ENCODE results near the gene SPATA3. TPM values are rescaled to one million over a fixed set of nuclear protein-coding genes. Genes with fewer than 3 reads are reported as not detected.

The SPATA3 gene
- total and polyA plus RNA-seq, 2 of the 13 experiments (the other 11 are each of a cell fraction or from before 2014, with no cell fraction given): not detected

DNA sequence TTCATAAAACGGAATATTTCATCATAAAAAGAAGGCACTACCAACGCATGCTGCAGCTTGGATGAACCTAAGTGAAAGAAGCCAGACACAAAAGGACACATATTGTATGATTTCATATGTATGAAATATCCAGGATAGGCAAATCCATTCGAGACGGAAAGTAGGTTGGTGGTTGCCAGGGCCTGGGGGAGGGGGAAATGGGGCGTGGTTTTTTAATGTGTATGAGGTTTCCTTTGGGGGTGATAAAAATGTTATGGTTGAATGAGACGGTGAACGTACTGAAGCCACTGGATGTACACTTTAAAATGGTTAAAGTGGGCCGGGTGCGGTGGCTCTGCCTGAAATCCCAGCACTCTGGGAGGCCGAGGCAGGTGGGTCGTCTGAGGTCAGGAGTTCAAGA is 20.0 kb upstream of the SPATA3 start (continued):
- TF ChIP-seq ZSCAN25 (CRISPR knock-in tag; IDR thresholded peaks at IDR 0.05) (no peak), STAT6 (CRISPR knock-in tag; IDR thresholded peaks at IDR 0.05; ENCODE audit: borderline replicate concordance) (no peak), CREB1 (IDR thresholded peaks at IDR 0.05) (no peak), CREB1 (CRISPR knock-in tag; IDR thresholded peaks at IDR 0.05) (no peak), XBP1 (CRISPR knock-in tag; IDR thresholded peaks at IDR 0.05) (no peak), POLR2G (IDR thresholded peaks at IDR 0.05; ENCODE audit: low read depth, low read length) (no peak)

DNA sequence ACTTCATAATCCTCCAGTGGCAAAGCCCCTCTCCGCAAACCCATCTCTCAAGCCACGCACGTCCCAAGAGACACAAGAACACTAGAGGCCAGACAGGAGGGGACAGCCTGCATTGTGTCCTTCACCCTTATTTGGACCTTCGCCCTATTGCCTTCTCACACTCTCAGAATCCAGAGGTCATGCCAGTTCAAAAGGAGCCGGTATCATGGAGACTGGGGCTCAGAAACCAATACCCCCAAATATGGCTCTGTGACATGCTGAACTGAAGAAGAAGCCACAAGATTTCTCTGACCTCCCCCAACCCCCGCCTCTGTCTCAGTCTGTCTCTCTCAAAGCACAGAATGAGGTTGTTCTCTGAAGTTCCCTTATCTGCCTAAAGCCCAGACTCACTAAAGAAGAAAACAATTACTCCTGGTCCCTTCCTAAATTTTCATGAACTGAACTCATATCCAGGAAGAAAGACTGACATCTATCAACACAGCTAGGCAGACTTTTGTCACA is 19.2 kb upstream of the SPATA3 start:
- Histone ChIP-seq H3K9me3 (ENCODE audit: low read length) (no peaks in the 10 kb centered on the region), H2AFZ (ENCODE audit: low read length) (no peak overlapping the region), H3K4me2 (ENCODE audit: low read depth, low read length) (no peak overlapping the region), H3K4me3 (replicated peaks in 1 of 3; ENCODE audit: insufficient read depth in 1 of 3, low read depth in 2 of 3, low read length in 3 of 3) (no peak overlapping the region), H3K4me1 (ENCODE audit: insufficient read depth, low read length) (no peaks in the 10 kb centered on the region), H3K9ac (ENCODE audit: insufficient read depth, low read depth, low read length) (no peak overlapping the region), H3K36me3 (replicated peaks in 1 of 2; ENCODE audit: control insufficient read depth in 1 of 2, insufficient read depth in 2 of 2, low read length in 2 of 2) (no peaks in the 10 kb centered on the region), H3K79me2 (ENCODE audit: insufficient read depth, low read length) (no peaks in the 10 kb centered on the region), H3K27ac (ENCODE audit: extremely low read length, insufficient read depth, low read length) (no peak overlapping the region), H4K20me1 (ENCODE audit: insufficient read depth, low read length) (no peaks in the 10 kb centered on the region), H3K27me3 (ENCODE audit: control insufficient read depth in 1 of 2, insufficient read depth in 2 of 2, low read length in 2 of 2) (peaks cover 0 to 12% of the 10 kb centered on the region in 2 experiments; a peak in 1 of 5 replicates)
- BruUV-seq (replicated peaks): no TSS peak
- intact Hi-C loops (cut with micrococcal nuclease; ENCODE audit: unreplicated experiment): no loop called here
- TF ChIP-seq NR2C2 (CRISPR knock-in tag; IDR thresholded peaks at IDR 0.05; ENCODE audit: borderline replicate concordance) (no peak), RBAK (CRISPR knock-in tag; IDR thresholded peaks at IDR 0.05) (no peak), ZNF772 (CRISPR knock-in tag; IDR thresholded peaks at IDR 0.05) (no peak), ZNF713 (CRISPR knock-in tag; IDR thresholded peaks at IDR 0.05) (no peak), CHD4 (IDR thresholded peaks at IDR 0.05; ENCODE audit: borderline replicate concordance, low read length) (no peak), RARA (CRISPR knock-in tag; IDR thresholded peaks at IDR 0.05) (0 out of 2 replicates have a peak, but pooled peaks have one; percentile 17), MAZ (IDR thresholded peaks at IDR 0.05; ENCODE audit: borderline replicate concordance, low read depth, low read length) (no peak), MAZ (CRISPR knock-in tag; IDR thresholded peaks at IDR 0.05; ENCODE audit: low read depth) (no peak)
- TF ChIP-seq, protein P1, sequence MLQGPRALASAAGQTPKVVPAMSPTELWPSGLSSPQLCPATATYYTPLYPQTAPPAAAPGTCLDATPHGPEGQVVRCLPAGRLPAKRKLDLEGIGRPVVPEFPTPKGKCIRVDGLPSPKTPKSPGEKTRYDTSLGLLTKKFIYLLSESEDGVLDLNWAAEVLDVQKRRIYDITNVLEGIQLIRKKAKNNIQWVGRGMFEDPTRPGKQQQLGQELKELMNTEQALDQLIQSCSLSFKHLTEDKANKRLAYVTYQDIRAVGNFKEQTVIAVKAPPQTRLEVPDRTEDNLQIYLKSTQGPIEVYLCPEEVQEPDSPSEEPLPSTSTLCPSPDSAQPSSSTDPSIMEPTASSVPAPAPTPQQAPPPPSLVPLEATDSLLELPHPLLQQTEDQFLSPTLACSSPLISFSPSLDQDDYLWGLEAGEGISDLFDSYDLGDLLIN (CRISPR knock-in tag; IDR thresholded peaks at IDR 0.05; ENCODE audit: borderline replicate concordance): no peak
- ATAC-seq (no peak), DNase-seq (ENCODE audit: low spot score) (no peak), FAIRE-seq (no peak)
- 55% methylated on average over 6 of the region's 6 CpGs for WGBS (ENCODE audit: low lambda C conversion rate)
- in situ Hi-C loops (cut with HindIII; ENCODE audit: extremely low pct_ligation_motif_present, low pct_unique_long_range_greater_than_20kb): no loop called here
- ChIA-PET CTCF (ENCODE audit: low intra/inter-chr PET ratio, low total read pairs) (no interaction called here), POLR2A (no interaction called here)
